HG03097 (cell line): ENCODE data around the gene TNRC6A.
"Not testable (repeated sequence)": the region's sequence is repeated elsewhere in the genome, so short reads cannot be mapped to it uniquely, and the experiment has no call there.

ENCODE experiments used
- ATAC-seq: cut with Tn5 transposase; IDR thresholded peaks from one replicate; pipeline ENCODE4 v1.9.1; 2021; ENCODE audit not compliant: unreplicated experiment, low FRiP score

Gene TNRC6A

DNA sequence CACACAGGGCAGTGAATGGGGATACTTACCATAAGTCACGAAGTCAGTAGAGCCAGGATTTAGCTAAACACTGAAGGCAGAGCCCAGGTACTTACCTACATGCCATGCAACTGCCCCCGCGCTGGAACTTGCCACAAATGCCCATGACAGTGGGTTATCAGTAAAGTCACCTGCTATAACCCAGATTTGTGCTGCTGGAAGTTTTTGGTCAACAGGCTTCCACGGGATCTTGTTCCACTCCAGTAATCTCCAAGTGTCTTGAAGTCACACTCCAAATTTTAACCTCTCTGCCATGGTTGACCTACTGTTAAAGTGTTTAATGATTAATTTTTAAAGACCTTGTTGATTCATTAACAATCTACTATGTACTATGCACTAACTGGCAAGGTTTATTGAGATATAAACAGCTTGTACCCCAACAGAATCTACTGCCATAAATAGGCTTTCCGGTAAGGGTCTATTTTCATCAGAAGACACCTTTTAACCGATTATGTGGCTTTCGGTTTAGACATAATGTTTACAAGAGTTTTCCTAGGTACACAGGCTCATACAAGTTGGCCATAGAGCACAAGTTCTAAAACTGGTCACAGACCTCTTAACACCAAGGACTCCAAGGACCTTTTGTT lies 110.0 kb downstream of the TNRC6A start:
- ATAC-seq: no peak

- no peak for ATAC-seq
Observed at GRCh38 chr16:24841291-24841690, 111.8 kb downstream of the TNRC6A start.

DNA sequence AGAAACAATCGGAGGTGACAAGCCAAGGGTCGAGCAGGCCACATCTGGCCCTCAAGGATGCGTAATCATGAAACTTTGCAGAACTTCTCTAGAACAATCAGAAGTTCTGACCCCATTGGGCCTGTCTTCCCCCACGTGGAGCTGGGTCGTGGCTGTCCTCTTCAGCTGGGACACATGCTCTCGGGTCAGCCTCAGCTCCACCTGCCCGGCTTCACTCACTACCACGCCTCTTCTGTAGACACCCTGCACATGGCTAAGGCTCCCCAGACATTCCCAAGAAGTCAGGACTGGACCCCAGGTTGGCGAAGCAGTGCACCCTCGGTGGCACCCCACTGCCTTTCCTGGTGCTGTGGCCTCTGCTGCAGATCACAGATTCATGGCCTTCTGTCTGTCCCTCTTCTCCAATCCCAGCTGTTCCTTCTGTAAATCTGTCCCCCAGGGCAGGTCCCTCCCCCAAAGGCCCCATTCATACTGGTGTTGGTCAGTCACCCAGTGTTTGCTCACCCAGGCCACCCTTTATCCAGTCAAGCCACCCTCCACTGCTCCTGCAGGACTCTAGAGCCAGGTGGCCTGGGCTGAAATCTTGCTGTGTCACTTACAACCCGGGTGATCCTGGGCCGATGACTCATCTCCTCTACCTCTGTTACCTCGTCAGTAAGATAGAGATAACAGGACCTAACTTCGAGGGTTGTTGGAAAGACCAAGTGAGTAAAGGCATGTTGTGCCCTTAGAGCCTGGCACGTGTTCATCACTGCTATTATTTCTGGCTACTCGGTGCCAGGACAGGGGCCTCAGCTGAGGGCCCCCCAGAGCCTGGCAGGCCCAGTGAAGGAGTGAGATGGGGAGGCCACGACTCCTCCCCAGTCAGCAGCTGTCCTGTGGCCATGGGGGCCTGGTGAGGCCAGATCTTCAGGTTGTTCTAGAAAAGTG lies 114.9 kb downstream of the TNRC6A start:
- no peak for ATAC-seq

- ATAC-seq: not testable (repeated sequence)
Observed at GRCh38 chr16:24845031-24845365, 115.5 kb downstream of the TNRC6A start.

DNA sequence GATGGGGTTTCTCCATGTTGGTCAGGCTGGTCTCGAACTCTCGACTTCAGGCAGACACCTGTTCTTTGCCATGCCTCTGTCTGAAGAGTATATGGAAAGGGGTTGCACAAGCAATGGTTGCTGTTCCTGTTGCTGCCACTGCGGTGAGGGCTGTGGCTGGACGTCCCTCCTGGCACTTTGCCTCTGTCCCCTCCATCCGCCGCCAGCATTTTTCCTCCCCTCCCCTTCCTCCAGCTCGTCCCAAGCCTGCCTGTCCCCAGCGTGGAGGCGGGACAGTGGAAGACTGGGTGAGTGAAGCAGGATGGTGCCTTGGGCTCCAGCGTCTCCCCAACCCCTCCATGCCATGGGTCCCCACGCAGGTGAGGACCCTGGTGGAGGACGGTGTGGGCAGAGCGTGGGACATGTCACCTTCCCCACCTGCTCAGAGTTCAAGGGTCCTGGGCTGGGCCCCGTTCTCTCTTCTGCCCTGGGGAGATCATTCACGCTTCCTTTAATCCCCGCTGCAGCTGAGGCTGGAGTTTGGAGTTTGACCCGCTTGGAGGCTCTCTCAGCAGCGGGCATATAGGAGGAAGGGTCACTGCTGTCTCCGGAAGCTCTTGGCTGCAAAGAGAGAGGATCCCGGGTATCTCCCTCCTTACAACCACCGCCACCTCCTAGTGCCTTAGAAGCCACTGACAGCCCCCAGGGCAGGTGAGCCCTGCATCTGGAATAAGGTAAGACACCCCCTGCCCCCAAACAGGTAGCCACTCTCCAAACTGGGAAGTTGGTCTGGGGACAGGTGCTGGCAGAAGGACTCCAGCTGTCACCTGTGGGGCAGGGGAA lies 116.5 kb downstream of the TNRC6A start, which contains the start of gene SLC5A11:
Gene SLC5A11 (plus strand): TSS at position 238 of the 822 bp plus-strand sequence. CDS start 12,681 bp downstream, outside the sequence.
- no peak for ATAC-seq

- ATAC-seq: no peak
Observed at GRCh38 chr16:24846548-24847357, 117.3 kb downstream of the TNRC6A start.

GRCh38 chr16:24847358-24847664 lies 117.9 kb downstream of the TNRC6A start:
- no peak for ATAC-seq

DNA sequence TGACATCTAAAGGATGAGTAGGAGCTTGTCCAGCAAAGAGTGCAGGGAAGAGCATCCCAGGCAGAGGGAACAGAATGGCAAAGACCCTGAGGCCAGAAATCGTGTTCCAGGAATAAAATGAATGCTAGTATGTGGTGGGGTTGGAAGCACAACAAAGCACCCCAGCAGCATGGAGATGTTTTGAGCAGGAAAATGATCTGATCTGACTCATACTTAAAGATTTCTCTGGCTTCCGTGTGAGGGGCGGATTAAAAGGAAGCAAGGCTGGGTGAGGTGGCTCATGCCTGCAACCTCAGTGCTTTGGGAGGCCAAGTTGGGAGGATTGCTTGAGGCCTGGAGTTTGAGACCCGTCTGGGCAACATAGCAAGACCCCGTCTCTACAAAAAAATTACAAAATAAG lies 118.6 kb downstream of the TNRC6A start:
- no peak for ATAC-seq

DNA sequence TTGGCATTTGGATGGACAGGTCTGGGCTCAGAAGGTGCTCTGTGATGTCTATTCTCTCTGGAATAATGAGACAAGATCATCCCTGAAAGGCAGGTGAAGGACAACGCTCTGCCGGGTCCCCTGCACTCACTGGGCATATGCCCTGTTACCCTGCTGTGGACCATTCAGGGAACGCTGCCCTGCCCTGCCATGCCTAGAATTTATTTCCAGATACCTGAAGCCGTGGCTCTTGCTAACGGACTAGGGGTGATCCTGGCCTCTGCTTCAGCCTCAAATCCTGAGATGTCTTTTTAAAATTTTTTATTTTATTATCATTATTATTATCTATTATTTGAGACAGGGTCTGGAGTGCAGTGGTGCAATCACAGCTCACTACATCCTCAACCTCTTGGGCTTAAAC lies 120.2 kb downstream of the TNRC6A start:
- no peak for ATAC-seq

GRCh38 chr16:24850289-24850938 lies 121.0 kb downstream of the TNRC6A start:
- no peak for ATAC-seq

GRCh38 chr16:24851700-24852099 lies 122.2 kb downstream of the TNRC6A start:
- ATAC-seq: no peak

DNA sequence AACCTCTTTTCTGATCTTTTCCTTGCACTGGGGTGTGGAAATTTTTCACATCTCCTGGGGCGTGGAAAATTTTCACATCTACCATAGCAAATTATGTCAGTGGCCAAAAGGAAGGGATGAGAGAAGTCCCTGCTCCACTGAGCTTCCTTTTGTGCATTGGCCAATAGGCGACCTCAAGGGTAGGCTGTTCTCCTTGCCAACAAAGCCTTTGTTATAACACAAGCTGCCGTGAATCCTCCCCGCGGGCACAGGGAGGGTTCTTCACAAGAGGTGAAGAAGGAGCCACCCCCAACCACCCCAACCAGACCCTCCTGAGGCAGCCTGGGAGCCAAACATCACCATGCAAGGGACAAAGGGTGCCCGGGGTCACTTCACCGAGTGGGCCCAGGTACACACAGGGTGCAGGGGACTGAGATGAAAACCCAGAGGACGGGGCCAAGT lies 122.8 kb downstream of the TNRC6A start:
- ATAC-seq: no peak

- no peak for ATAC-seq
Observed at GRCh38 chr16:24853169-24853824, 123.8 kb downstream of the TNRC6A start.

- ATAC-seq: no peak
Observed at GRCh38 chr16:24853830-24854229, 124.4 kb downstream of the TNRC6A start.

GRCh38 chr16:24854607-24855171 lies 125.2 kb downstream of the TNRC6A start:
- no peak for ATAC-seq

- no peak for ATAC-seq
Observed at GRCh38 chr16:24855678-24856077, 126.2 kb downstream of the TNRC6A start.

- not testable (repeated sequence) for ATAC-seq
Observed at GRCh38 chr16:24856871-24857270, 127.4 kb downstream of the TNRC6A start.

- no peak for ATAC-seq
Observed at GRCh38 chr16:24858219-24859041, 129.0 kb downstream of the TNRC6A start.
